AG09319 (cell line): ENCODE results near the gene FAM222B.
A peak's percentile ranks its signal among the peaks of the same experiment; 100 is the strongest.
"Not testable (repeated sequence)": the region's sequence is repeated elsewhere in the genome, so short reads cannot be mapped to it uniquely, and the experiment has no call there.

ENCODE experiments used
- DNase-seq: peaks from one replicate; pipeline ENCODE4 v3.0.0-alpha.2; 2010; ENCODE audit warnings: low read depth; ENCODE audit errors: extremely low read depth
- TF ChIP-seq, protein P1 (sequence below): IDR thresholded peaks from 2 replicates; pipeline ENCODE4 v1.5.1; 2011; ENCODE audit warnings: low read depth, mild to moderate bottlenecking, inconsistent platforms, low read length, moderate library complexity

The FAM222B gene

DNA sequence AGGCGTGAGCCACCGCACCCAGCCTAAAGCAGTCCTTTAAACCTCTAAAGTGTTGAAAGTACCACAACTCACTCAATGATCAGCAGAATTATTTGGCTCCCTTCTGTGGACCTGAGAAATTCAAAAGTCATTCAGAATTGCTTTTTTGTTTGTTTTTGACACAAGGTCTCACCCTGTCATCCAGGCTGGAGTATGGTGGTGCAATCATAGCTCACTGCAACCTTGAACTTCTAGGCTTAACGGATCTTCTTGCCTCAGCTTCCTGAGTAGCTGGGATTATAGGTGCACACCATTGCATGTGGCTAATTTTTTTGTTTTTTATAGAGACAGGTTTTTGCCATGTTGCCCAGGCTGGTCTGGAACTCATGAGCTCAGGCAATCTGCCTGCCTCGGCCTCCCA is 54.5 kb downstream of the FAM222B start:
- no peak for DNase-seq
- TF ChIP-seq, protein P1, sequence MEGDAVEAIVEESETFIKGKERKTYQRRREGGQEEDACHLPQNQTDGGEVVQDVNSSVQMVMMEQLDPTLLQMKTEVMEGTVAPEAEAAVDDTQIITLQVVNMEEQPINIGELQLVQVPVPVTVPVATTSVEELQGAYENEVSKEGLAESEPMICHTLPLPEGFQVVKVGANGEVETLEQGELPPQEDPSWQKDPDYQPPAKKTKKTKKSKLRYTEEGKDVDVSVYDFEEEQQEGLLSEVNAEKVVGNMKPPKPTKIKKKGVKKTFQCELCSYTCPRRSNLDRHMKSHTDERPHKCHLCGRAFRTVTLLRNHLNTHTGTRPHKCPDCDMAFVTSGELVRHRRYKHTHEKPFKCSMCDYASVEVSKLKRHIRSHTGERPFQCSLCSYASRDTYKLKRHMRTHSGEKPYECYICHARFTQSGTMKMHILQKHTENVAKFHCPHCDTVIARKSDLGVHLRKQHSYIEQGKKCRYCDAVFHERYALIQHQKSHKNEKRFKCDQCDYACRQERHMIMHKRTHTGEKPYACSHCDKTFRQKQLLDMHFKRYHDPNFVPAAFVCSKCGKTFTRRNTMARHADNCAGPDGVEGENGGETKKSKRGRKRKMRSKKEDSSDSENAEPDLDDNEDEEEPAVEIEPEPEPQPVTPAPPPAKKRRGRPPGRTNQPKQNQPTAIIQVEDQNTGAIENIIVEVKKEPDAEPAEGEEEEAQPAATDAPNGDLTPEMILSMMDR = no peak

DNA sequence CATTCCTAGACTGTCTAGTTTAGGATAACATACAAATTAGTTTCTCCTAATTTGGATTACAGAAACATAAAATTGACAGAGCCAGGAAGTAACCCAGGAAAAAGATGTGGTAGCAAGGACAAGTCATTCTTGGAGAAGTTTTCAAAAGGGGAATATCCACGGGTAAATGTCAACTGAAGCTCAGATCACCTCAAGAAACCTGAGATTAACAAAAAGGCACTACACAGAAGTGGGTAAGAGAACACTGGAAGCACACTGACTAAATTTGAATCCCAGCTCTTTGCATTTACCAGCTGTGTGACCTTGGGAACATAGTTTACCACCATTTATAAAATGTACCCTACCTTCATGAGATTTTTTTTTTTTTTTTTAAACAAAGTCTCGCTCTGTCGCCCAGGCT is 59.4 kb downstream of the FAM222B start:
- DNase-seq = no peak
- TF ChIP-seq, protein P1 = no peak

DNA sequence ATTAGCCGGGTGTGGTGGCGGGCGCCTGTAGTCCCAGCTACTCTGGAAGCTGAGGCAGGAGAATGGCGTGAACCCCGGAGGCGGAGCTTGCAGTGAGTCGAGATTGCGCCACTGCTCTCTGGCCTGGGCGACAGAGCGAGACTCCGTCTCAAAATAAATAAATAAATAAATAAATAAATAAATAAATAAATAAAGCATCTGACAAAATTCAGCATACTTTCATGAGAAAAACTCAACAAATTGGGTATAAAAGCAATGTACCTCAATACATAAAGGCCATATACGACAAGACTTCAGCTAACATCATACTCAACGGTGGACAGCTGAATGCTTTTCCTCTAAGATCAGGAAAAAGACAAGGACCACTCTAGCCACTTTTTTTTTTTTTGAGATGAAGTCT is 63.0 kb downstream of the FAM222B start:
- DNase-seq = not testable (repeated sequence)

DNA sequence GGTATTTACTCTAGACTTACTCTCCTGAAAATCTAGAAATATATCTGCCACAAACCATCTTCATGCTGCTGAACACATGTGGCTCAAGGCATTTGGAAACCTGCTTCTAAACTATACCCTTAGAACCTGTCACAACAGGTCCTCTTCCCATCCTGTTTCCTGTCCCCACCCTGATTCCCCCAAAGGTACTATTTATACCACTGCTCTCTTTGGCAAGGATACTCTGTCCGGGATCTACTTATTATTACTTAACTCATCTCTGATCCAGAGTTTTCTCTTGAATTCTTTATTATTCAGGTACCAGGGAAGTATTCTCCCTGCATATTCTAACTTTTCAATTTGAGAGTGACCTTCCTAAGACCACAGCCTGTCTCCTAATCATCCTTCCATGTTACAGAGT is 65.4 kb downstream of the FAM222B start:
- DNase-seq = no peak
- TF ChIP-seq, protein P1 = no peak

DNA sequence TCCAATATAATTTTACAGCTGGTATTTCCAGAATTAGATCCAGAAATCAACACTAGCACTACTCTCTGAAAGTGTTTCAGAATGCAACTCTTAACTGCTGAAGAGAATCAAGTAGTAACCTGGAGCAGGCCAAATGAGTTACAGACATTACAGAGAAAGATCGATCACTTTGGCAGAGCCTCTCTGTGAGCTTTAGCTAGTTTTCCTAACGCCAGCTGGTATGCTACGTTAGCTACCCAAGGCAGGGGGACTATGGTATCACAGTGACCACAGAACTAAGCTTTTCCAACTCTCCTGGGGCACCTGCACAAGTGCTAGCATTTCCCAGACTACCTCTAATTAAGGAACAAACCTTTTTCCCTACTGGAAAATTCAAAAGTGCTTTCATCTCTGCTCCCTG is 68.4 kb downstream of the FAM222B start:
- DNase-seq = no peak
- TF ChIP-seq, protein P1 = no peak

DNA sequence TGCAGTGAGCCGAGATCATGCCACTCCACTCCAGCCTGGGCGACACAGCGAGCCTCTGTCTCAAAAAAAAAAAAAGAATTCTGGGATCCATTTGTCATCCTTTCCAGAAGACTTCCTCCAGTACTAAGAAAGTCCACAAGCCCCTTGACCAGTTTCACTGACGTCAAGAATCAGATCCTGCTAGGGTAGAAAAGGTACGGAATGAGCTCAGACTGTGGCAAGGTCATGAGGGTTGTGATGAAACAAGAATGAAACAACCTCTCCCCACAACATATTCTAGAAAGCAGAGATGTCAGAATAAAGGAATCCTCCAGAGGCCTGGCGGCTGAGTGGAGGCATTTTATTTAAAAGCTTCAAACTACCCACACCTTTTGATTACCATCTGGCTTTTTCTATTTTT is 68.9 kb downstream of the FAM222B start:
- TF ChIP-seq, protein P1 = no peak
- DNase-seq = no peak

DNA sequence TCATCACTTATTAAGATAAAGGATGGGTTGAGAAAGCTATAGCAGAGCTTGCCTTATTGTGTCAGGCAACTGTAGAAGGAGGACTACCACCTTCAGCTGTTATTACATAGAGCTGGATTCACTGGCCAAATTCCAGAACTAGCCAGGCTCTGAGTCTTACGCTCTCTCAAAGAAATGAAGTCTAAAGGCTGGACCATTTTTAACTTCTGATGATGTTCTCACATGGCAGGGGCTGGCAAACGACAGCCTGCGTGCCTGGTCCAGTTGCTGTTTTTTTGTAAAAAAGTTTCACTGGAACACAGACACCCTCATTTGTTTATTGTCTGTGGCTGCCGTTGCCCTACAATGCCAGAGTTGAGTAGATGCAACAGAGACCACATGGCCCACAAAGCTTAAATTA is 77.6 kb downstream of the FAM222B start:
- TF ChIP-seq, protein P1 = no peak
- DNase-seq = no peak

DNA sequence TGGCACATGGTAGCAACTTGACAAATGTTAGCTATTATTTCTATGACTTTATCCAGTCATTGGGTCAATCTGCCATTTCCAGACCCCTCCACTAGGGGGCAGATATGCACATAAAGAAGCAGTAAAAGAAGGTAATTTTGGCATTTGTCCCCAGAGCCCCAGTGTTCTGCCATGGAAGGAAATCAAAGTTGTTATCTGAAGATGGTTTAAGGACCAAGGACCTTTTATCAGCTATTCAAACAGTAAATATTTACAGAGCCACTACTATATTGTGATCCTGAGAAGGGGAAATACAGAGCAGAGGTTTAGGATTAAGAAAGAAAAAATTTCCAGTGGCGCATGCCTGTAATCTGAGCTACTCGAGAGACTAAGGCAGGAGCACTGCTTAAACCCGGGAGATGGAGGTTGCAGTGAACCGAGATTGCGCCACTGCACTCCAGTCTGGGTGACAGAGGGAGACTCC is 78.8 kb downstream of the FAM222B start:
- no peak for DNase-seq
- TF ChIP-seq, protein P1 = peak; percentile 86
